ENCODE measurements around the gene PHKB.
"Not testable (repeated sequence)": the region's sequence is repeated elsewhere in the genome, so short reads cannot be mapped to it uniquely, and the experiment has no call there.

Gene PHKB

GRCh38 chr16:47470211-47470610, 9.1 kb downstream of the PHKB start:
- FAIRE-seq: no peak

GRCh38 chr16:47470810-47471209, 9.7 kb downstream of the PHKB start:
- FAIRE-seq: no peak

GRCh38 chr16:47473004-47473403, 11.9 kb downstream of the PHKB start:
- not testable (repeated sequence) for FAIRE-seq

DNA sequence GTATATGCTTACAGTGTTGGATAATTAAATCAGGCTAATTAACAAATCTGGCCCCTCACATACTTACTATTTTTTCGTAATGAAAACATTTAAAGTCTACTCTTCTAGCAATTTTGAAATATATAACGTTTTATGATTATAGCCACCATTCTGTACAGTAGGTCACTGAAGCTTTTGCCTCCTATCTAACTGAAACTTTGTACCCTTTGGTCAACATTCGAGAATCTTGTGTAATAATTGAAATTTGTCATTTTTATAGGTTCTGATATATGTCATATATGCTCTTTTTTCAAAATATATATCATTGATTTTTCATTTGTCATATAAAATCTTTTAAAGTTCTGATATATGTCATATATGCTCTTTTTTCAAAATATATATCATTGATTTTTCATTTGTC, 12.7 kb downstream of the PHKB start:
- peak; percentile 5 for FAIRE-seq

DNA sequence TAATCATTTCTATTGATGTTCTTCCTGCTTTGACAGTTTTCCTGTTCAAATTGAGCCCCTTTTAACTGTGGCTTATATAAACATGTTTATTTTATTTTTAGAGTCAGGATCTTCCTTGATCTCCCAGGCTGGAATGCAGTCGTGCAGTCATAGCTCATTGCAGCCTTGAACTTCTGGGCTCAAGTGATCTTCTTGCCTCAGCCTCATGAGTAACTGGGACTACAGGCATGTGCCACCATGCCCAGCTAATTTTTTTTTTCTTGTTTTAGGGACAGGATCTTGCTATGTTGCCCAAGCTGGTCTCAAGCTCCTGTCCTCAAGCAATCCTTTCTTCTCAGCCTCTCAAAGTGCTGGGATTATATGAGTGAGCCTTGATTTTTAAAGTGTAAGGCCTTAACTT, 14.7 kb downstream of the PHKB start:
- FAIRE-seq: no peak

GRCh38 chr16:47476654-47477345, 15.7 kb downstream of the PHKB start:
- no peak for FAIRE-seq

DNA sequence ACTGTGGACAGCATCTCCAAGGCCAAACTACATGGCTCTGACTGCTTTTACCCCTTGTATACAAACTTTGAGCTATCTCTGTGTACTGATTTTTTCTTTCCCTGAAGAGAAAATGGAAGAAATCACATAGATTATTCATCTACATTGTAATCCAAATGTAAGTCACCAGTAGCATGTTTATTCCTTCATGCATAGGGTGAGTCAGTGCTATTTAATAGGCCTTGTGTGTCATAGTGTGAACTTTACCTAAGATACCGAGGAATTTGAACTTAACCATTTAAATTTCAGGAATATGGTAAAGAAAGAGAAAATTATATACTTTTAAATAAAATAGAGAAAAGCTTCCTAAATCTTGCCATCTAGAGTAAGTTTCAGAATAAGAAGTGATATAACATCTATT, 16.5 kb downstream of the PHKB start:
- no peak for FAIRE-seq

DNA sequence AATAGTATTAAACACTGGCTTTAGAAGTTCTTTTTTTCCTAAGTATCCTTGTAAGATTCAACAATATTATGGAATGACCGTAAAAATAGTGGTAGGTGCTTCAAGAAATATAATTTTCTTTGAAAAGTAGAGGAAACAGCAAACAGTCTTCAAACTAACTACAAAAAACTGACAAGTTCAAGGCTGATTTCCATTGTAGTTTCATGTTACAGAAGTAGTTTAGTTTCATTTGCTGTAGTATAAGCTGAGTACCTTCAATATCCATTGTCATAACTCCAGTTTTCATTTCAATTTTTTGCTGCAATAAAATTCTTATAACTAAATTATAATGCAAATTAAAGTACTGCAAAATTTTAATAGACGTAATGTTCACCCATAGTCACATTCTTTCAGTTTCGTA, 19.3 kb downstream of the PHKB start:
- FAIRE-seq: no peak

- FAIRE-seq: no peak
These were observed 20.7 kb downstream of the PHKB start for GRCh38 chr16:47481698-47482374.

GRCh38 chr16:47483616-47484015, 22.5 kb downstream of the PHKB start:
- no peak for FAIRE-seq

GRCh38 chr16:47486856-47487255, 25.7 kb downstream of the PHKB start:
- no peak for FAIRE-seq

GRCh38 chr16:47488051-47488450, 26.9 kb downstream of the PHKB start:
- no peak for FAIRE-seq

GRCh38 chr16:47490471-47490870, 29.3 kb downstream of the PHKB start:
- no peak for FAIRE-seq

GRCh38 chr16:47492036-47492427, 30.9 kb downstream of the PHKB start:
- no peak for FAIRE-seq

DNA sequence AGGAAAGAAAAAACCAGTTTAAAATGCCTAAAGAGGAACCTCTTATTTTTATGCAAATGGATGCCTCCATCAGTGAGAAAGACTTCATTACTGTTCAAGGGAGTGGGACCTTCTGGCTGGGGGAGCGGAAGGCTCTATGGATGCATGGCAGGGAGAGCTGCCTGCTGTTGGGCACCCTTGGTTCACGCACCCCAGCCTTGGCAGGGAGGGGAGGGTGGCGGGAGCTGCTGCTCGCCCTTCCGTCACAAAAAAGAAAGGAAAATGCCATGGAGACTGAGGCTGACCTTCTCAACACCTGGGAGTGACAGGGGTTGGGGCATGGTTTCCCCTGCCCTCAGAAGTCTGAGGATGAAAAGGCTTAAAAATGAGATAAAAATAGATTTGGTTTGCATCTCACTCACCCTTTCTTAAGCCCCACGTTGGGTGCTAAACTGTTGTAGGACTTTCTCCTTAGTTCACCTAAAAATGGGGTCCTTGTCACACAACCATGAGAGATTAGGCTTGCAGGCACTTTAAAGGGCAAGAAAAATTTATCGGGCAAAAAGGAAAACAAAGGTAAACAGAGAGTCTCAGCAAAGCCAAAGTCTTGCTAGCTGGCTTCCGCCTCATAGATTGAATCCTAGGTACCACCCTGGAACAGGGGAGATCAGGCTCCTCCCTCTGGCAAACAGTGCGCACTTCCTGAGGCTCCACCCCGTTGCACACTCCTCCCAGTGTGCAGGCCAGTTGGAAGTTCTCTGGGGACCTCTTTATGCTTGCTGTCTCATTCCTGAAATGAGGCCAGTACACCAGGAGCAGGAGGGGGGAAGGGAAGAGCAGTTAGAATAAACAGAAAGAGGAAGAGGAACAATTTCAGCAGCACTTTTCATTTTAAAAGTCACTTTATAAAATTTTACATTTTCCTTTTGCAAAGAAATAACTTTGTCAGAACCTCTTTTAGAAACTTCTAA, 31.6 kb downstream of the PHKB start:
- no peak for FAIRE-seq

DNA sequence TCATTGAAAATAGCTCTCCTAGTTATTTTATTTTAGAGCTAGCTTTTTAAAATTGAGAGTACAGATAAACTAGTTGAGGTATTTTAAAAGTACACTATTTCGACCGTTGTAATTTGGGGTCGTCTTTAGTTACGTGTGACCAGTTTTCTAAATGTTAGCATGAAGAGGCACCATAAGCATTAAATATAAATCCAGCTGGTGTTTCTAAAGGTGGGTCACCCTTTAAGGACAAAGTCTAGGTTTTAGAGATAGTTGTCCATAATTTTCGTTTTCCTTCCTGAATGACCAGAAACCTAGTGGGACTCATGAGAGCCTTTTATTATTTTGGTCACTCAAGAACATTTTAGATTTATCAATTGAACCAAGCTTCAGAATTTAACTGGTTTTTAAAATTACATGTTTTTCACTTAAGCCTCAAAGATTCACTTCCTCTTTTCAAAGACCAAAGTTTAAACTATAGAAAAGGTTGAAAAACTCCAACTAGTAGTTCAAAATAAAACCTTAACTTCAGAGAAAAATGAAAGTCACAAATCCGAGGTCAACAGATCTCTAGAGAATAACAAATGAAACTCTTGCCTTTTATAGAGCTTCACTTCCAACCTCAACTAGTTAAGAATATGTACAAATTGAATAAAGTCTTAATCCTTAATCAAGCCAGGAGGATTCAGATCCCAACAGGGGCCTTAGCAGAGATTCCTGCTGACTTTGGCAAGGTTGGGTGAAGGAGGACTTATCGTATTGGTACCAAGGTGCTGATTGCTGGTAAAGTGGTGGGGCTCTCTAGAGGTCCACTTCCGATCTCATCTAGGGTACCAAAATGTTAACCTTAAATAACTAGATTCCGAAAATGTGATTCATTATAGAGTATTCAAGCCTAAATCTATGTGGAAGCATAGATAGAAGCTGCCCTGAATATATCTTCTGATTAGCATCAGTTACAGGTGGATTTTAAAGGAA, 32.5 kb downstream of the PHKB start:
- FAIRE-seq: no peak

- FAIRE-seq: no peak
These were observed 38.1 kb downstream of the PHKB start for GRCh38 chr16:47499080-47499699.

DNA sequence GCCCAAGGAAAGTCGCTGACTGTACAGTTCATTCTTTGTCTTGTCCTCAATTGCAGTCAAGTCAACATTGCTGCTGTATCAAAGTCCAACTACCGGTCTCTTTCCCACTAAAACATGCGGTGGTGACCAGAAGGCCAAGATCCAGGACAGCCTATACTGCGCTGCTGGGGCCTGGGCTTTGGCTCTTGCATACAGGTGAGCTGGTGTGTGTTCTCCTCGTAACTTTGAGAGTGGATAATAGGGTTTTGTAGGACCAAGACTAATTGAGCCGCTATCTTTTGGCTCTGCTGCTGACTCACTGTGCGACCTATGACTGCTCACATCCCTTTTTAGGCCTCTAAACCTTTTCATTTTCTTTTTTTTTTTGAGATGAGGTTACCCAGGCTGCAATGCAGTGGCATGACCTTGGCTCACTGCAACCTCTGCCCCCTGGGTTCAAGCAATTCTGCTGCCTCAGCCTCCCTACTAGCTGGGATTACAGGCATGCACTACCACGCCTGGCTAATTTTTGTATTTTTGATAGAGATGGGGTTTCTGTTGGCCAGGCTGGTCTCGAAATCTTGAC, 38.7 kb downstream of the PHKB start:
- no peak for FAIRE-seq

DNA sequence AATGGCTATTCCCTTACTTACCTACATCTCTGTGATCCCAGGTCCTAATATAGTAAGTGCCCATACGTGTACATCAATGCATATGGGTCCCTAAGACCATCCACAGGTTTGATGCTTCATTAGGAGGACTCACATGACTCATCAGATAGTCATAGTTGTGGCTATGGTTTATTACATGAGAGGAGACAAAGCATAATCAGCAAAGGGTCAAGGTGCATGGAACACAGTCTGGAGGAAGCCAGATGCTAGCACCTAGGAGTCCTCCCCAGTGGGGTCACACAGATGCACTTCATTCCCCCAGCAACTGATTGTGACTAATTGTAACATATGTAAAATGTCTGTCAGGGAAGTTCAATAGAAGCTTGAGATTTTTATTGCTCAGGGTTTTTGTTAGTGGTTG, 42.8 kb downstream of the PHKB start:
- FAIRE-seq: no peak

GRCh38 chr16:47504599-47504998, 43.5 kb downstream of the PHKB start:
- FAIRE-seq: no peak

DNA sequence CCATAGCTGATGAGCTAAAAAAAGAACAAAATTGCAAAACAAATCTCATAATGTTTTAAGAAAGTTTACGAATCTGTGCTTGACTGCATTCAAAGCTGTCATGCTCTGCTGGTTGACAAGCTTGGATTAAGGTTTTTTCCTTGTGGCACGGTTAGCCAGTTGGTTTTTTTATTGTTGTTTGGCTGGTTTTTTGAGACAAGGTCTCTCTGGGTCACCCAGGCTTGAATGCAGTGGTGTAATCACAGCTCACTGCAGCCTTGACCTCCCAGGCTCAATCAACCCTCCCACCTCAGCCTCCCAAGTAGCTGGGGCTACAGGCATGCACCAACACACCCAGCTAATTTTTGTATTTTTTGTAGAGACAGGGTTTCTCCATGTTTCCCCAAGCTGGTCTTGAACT, 45.7 kb downstream of the PHKB start:
- FAIRE-seq: no peak

DNA sequence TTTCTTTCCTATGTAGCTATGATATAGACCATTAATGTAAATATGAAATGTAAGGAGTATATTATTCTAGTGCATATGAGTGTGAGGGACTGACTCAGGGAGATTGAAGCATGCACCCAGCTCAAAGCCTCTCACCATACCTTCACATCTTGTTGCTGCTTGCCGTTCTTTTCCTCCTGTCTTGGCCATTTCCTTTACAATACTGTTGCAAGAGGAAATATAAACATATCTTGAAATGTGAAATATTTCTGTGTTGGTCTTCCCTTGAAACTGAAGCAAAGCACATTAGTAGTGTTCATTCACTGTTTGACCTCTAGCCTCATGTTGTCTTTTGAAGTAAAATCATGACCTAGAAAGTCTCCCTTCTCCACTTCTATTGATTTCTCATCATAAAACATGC, 46.6 kb downstream of the PHKB start:
- FAIRE-seq: no peak

All from colon (tissue), 2 donors.